IMR-90 (cell line): ENCODE data around the gene CASP6. TPM values are rescaled to one million over a fixed set of nuclear protein-coding genes. Genes with fewer than 3 reads are reported as not detected.

Experiments used
- ATAC-seq: fragments of 200-7000 bp; cut with Tn5 transposase; 2 replicates; pipeline ENCODE4 v1.9.1; 2020; ENCODE audit warnings: low read depth, mild to moderate bottlenecking, moderate library complexity
- BruUV-seq: library from RNA; stranded (reverse); fragments of 400-500 nt; replicated peaks from 2 replicates; lab custom pipeline; 2021; lab: Mats Ljungman, UMichigan
- CTCF ChIA-PET: fragments of 300-600 bp; formaldehyde crosslinking; extraction: SDS; loops from one replicate; lab custom pipeline; 2021; ENCODE audit warnings: antibody characterized with exemption; lab: Yijun Ruan, JAX
- POLR2A ChIA-PET: fragments of 300-600 bp; sonication (Branson Sonifier 250); formaldehyde crosslinking; loops from one replicate; lab custom pipeline; 2022; ENCODE audit warnings: antibody characterized with exemption; ENCODE audit not compliant: unreplicated experiment; lab: Charles Lee
- DNase-seq: peaks from one replicate; pipeline ENCODE4 v3.0.0; 2013
- H2AFZ ChIP-seq: replicated peaks from 2 replicates; pipeline ENCODE3; 2013; ENCODE audit warnings: low read length, mild to moderate bottlenecking; ENCODE audit not compliant: poor library complexity
- H2AK5ac ChIP-seq: 2 replicates; pipeline ENCODE4 v1.6.1; 2013; ENCODE audit warnings: low read depth, low read length, inconsistent platforms
- H2AK9ac ChIP-seq: replicated peaks from 2 replicates; pipeline ENCODE3; 2013; ENCODE audit warnings: mild to moderate bottlenecking, low read depth, low read length, moderate library complexity; ENCODE audit not compliant: poor library complexity
- H2BK120ac ChIP-seq: 2 replicates; pipeline ENCODE4 v1.6.1; 2013; ENCODE audit warnings: low read depth, low read length, inconsistent platforms
- H2BK15ac ChIP-seq: 3 replicates; pipeline ENCODE4 v1.6.1; 2013; ENCODE audit warnings: low read depth, low read length, inconsistent platforms
- H2BK20ac ChIP-seq: 2 replicates; pipeline ENCODE4 v1.6.1; 2013; ENCODE audit warnings: low read depth, mild to moderate bottlenecking, inconsistent platforms, low read length, moderate library complexity
- H2BK5ac ChIP-seq: 2 replicates; pipeline ENCODE4 v1.6.1; 2013; ENCODE audit warnings: mild to moderate bottlenecking, low read depth, low read length, inconsistent platforms; ENCODE audit not compliant: poor library complexity, severe bottlenecking
- H3K14ac ChIP-seq: replicated peaks from 2 replicates; pipeline ENCODE4 v1.6.1; 2013; ENCODE audit warnings: low read depth, low read length, inconsistent platforms
- H3K18ac ChIP-seq: 2 replicates; pipeline ENCODE4 v1.6.1; 2013; ENCODE audit warnings: low read depth, low read length, control low read depth
- H3K23ac ChIP-seq: 2 replicates; pipeline ENCODE4 v1.6.1; 2013; ENCODE audit warnings: low read depth, low read length, inconsistent platforms
- H3K27ac ChIP-seq: 2 replicates; pipeline ENCODE4 v1.5.1; 2013; ENCODE audit warnings: mild to moderate bottlenecking, control low read depth, low read length; ENCODE audit not compliant: insufficient read depth
- H3K27me3 ChIP-seq: 2 replicates; pipeline ENCODE4 v1.6.1; 2013; ENCODE audit warnings: low read length; ENCODE audit not compliant: control insufficient read depth, insufficient read depth
- H3K36me3 ChIP-seq: 2 replicates; pipeline ENCODE4 v1.6.1; 2013; ENCODE audit warnings: low read length, mixed read lengths; ENCODE audit not compliant: control insufficient read depth, insufficient read depth
- H3K4ac ChIP-seq: 2 replicates; pipeline ENCODE4 v1.6.1; 2013; ENCODE audit warnings: low read depth, low read length, inconsistent platforms
- H3K4me1 ChIP-seq: 2 replicates; pipeline ENCODE4 v1.6.1; 2013; ENCODE audit warnings: low read length, mixed read lengths; ENCODE audit not compliant: control insufficient read depth, insufficient read depth
- H3K4me2 ChIP-seq: 2 replicates; pipeline ENCODE4 v1.6.1; 2013; ENCODE audit warnings: low read depth, mild to moderate bottlenecking, control low read depth, low read length, moderate library complexity
- H3K4me3 ChIP-seq: 2 replicates; pipeline ENCODE4 v1.5.1; 2013; ENCODE audit warnings: low read depth, mild to moderate bottlenecking, control low read depth, low read length, moderate library complexity; ENCODE audit not compliant: insufficient read depth
- H3K56ac ChIP-seq: 2 replicates; pipeline ENCODE4 v1.6.1; 2013; ENCODE audit warnings: low read length, inconsistent platforms; ENCODE audit not compliant: insufficient read depth; ENCODE audit errors: extremely low read depth
- H3K79me1 ChIP-seq, 2 experiments: 2 replicates each; pipeline ENCODE4 v1.6.1; 2013; ENCODE audit warnings: low read length in 2 of 2, inconsistent platforms in 1 of 2, low read depth in 1 of 2
- H3K9ac ChIP-seq: 2 replicates; pipeline ENCODE4 v1.6.1; 2013; ENCODE audit warnings: low read depth, low read length, control low read depth
- H3K9me1 ChIP-seq: 2 replicates; pipeline ENCODE4 v1.6.1; 2013; ENCODE audit warnings: low read length, inconsistent platforms; ENCODE audit not compliant: insufficient read depth
- H3K9me3 ChIP-seq: 2 replicates; pipeline ENCODE4 v1.6.1; 2013; ENCODE audit warnings: low read length; ENCODE audit not compliant: control insufficient read depth, insufficient read depth
- H4K20me1 ChIP-seq: 2 replicates; pipeline ENCODE4 v1.6.1; 2013; ENCODE audit warnings: low read length, inconsistent platforms; ENCODE audit not compliant: insufficient read depth
- H4K5ac ChIP-seq: 2 replicates; pipeline ENCODE4 v1.6.1; 2013; ENCODE audit warnings: mild to moderate bottlenecking, low read depth, low read length, control low read depth
- H4K8ac ChIP-seq, 2 experiments: 2 replicates each; pipeline ENCODE4 v1.6.1; 2013; ENCODE audit warnings: low read depth in 2 of 2, low read length in 2 of 2, control low read depth in 1 of 2, inconsistent platforms in 1 of 2
- H4K91ac ChIP-seq: 2 replicates; pipeline ENCODE4 v1.6.1; 2013; ENCODE audit warnings: low read depth, low read length, inconsistent platforms; ENCODE audit not compliant: insufficient read depth
- CHD1 ChIP-seq: IDR thresholded peaks from 2 replicates; pipeline ENCODE4 v1.6.1; 2012; ENCODE audit warnings: low read depth, low read length, improper control_type of control experiment
- SMC3 ChIP-seq: fragments of 150-350 bp; IDR thresholded peaks from 2 replicates; pipeline ENCODE4 v1.6.1; 2016; ENCODE audit warnings: low read depth, mild to moderate bottlenecking, antibody characterized with exemption, low read length, moderate library complexity
- WGBS, 2 experiments: methylation state at CpG; one replicate each; pipeline versions ENCODE4 v1.1.5 to v1.1.7; 2013; ENCODE audit warnings: missing lambda C conversion rate in 2 of 2; ENCODE audit not compliant: insufficient read length in 1 of 2; ENCODE audit errors: extremely low coverage in 2 of 2; 5-methylcytosine and 5-hydroxymethylcytosine counted together
- dilution Hi-C: fragments of 300-500 bp; cut with HindIII; formaldehyde crosslinking; loops from one replicate; pipeline ENCODE4 v1.14.3; 2018; ENCODE audit warnings: low sequenced_read_pairs; ENCODE audit not compliant: unreplicated experiment
- in situ Hi-C: fragments of 300-500 bp; cut with MboI; formaldehyde crosslinking; loops from 3 replicates; pipeline ENCODE4 v1.14.3; 2019; ENCODE audit warnings: low sequenced_read_pairs, inconsistent platforms, mixed read lengths
- intact Hi-C: fragments of 100-400 bp; cut with micrococcal nuclease; formaldehyde crosslinking; loops from 2 replicates; pipeline ENCODE4 v1.10.0; 2022
- polyA plus RNA-seq, 3 experiments: library from polyadenylated mRNA; depleted of rRNA; stranded (reverse); fragments of >200 nt; gene quantifications; 2 replicates each; pipeline ENCODE4 v1.2.3, GENCODE V29; 2012; ENCODE audit warnings: low replicate concordance in 1 of 3
- total RNA-seq: library from RNA; depleted of rRNA; stranded (reverse); fragments of >200 nt; gene quantifications from 2 replicates; pipeline ENCODE4 v1.2.3, GENCODE V29; 2012

CASP6 gene
- total and polyA plus RNA-seq, 2 of the 4 experiments (the other 2 are of a cell fraction), result 25.0 to 44.1 TPM

DNA sequence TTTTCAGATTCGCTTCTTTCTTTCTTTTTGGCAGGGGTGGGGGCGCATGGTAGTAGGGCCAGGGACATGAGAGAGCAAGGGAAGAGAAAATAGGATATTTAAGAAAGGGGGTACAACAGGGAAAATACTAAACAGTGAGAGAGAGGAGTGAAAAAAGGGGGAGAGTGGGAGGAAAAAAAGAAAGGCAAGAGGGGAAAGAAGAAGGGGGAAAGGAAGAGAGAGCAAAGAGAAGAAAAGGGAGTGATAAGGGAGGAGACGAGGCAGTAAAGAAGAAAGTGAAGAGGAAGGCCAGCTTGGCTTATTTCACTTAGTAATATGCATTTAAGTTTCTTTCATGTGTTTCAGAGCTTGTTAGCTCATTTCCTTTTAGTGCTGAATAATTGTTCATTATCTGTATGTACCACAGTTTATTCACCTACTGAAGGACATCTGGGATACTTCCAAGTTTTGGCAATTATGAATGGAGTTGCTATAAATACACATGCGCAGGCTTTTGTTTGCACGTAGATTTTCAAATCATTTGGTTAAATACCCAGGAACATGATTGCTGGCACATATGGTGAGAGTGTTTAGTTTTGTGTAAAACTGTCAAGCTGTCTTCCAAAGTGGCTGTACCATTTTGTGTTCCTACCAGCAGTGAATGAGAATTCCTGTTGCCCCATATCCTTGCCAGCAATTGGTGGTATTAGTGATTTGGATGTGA, 37.3 kb downstream of the CASP6 start:
- no peak overlapping the region for H2BK120ac ChIP-seq
- no peaks in the 10 kb centered on the region for H3K4me1 ChIP-seq
- H4K20me1 ChIP-seq, result no peaks in the 10 kb centered on the region
- H3K14ac ChIP-seq, result no peak overlapping the region
- no peak overlapping the region for H2AK5ac ChIP-seq
- no peaks in the 10 kb centered on the region for H3K9me3 ChIP-seq
- no peak overlapping the region for H2AK9ac ChIP-seq
- intact Hi-C loops (no loop called here), dilution Hi-C loops (no loop called here), in situ Hi-C loops (no loop called here)
- H3K79me1 ChIP-seq, result no peaks in the 10 kb centered on the region
- 0 out of 2 replicates have a peak, but pooled peaks cover 1% of the 10 kb centered on the region for H3K36me3 ChIP-seq
- no peak overlapping the region for H3K27ac ChIP-seq
- TF ChIP-seq CHD1 (no peak), SMC3 (no peak)
- no peak for ATAC-seq
- no peaks in the 10 kb centered on the region for H3K9me1 ChIP-seq
- no peak overlapping the region for H3K18ac ChIP-seq
- 100% methylated on average over 1 of the region's 5 CpGs; no CpG with 5 or more reads in 1 of the 2 experiments for WGBS, 2 experiments
- no peaks in the 10 kb centered on the region for H3K27me3 ChIP-seq
- no peak overlapping the region for H3K4me2 ChIP-seq
- DNase-seq, result no peak
- H3K23ac ChIP-seq, result no peak overlapping the region
- H2BK5ac ChIP-seq, result no peak overlapping the region
- H3K4ac ChIP-seq, result no peak overlapping the region
- no peak overlapping the region for H4K8ac ChIP-seq
- H4K5ac ChIP-seq, result no peak overlapping the region
- POLR2A ChIA-PET, result no interaction called here
- H3K9ac ChIP-seq, result no peak overlapping the region
- H2BK15ac ChIP-seq, result no peak overlapping the region
- no peak overlapping the region for H2AFZ ChIP-seq
- no peak overlapping the region for H2BK20ac ChIP-seq
- BruUV-seq, result no TSS peak
- CTCF ChIA-PET, result no interaction called here
- no peak overlapping the region for H3K4me3 ChIP-seq
- H4K91ac ChIP-seq, result no peak overlapping the region
- no peak overlapping the region for H3K56ac ChIP-seq
